Measurements from ENCODE around the gene MFRP.

DNA sequence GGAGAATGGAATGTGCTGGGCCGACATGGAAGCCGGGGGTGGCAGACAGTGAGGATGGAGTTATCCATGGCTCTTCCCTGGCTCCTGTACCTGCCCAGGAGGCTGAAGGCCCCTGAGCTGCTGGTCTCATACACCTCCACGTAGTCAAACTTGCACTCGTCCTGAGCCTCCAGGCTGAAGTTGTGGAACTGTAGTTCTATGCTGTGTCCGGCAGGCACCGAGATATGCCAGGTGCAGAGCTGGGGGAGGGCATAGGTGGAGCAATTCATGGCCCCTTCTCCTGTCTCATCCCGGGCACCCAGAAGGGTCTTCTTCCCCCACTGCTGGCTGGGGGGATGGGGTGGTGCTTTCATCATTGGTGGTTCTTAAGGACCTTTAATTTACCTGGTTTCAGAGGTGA is 2.8 kb downstream of the MFRP start:
- TF ChIP-seq, protein P1, sequence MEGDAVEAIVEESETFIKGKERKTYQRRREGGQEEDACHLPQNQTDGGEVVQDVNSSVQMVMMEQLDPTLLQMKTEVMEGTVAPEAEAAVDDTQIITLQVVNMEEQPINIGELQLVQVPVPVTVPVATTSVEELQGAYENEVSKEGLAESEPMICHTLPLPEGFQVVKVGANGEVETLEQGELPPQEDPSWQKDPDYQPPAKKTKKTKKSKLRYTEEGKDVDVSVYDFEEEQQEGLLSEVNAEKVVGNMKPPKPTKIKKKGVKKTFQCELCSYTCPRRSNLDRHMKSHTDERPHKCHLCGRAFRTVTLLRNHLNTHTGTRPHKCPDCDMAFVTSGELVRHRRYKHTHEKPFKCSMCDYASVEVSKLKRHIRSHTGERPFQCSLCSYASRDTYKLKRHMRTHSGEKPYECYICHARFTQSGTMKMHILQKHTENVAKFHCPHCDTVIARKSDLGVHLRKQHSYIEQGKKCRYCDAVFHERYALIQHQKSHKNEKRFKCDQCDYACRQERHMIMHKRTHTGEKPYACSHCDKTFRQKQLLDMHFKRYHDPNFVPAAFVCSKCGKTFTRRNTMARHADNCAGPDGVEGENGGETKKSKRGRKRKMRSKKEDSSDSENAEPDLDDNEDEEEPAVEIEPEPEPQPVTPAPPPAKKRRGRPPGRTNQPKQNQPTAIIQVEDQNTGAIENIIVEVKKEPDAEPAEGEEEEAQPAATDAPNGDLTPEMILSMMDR (IDR thresholded peaks at IDR 0.05) = no peak
- no peak for TF ChIP-seq POLR2A (IDR thresholded peaks at IDR 0.05)
